Ishikawa (cell line): Measurements from ENCODE around the gene RNF213.

Experiments used
- CEBPB ChIP-seq: IDR thresholded peaks from 2 replicates; pipeline ENCODE4 v1.6.1; 2012
- CREB1 ChIP-seq: IDR thresholded peaks from 2 replicates; pipeline ENCODE4 v1.6.1; 2012; ENCODE audit warnings: low read depth
- EGR1 ChIP-seq: IDR thresholded peaks from 2 replicates; pipeline ENCODE4 v1.6.1; 2012
- EP300 ChIP-seq: IDR thresholded peaks from 2 replicates; pipeline ENCODE4 v1.6.1; 2012; ENCODE audit warnings: borderline replicate concordance
- FOXM1 ChIP-seq: IDR thresholded peaks from 2 replicates; pipeline ENCODE4 v1.6.1; 2012; ENCODE audit warnings: low read depth, borderline replicate concordance
- MAX ChIP-seq: IDR thresholded peaks from 2 replicates; pipeline ENCODE4 v1.6.1; 2012
- REST ChIP-seq: IDR thresholded peaks from 2 replicates; pipeline ENCODE4 v1.6.1; 2012; ENCODE audit warnings: low read depth, mild to moderate bottlenecking
- TAF1 ChIP-seq: IDR thresholded peaks from 2 replicates; pipeline ENCODE4 v1.6.1; 2012; ENCODE audit warnings: low read depth, mild to moderate bottlenecking
- USF1 ChIP-seq: IDR thresholded peaks from 2 replicates; pipeline ENCODE4 v1.6.1; 2012
- YY1 ChIP-seq: IDR thresholded peaks from 2 replicates; pipeline ENCODE4 v1.6.1; 2012; ENCODE audit warnings: low read depth

GRCh38 chr17:80270104-80270503 is 9.5 kb downstream of the RNF213 start:
- TF ChIP-seq MAX (no peak), YY1 (no peak), CEBPB (no peak), EGR1 (no peak), USF1 (no peak), REST (no peak), CREB1 (no peak), TAF1 (no peak), FOXM1 (no peak), EP300 (no peak)
